Activated CD8-positive, alpha-beta T cell treated with anti-CD3 and anti-CD28 coated beads for 36 hours (primary cell): Measurements from ENCODE around the gene MAP3K10. TPM values are rescaled to one million over a fixed set of nuclear protein-coding genes. Genes with fewer than 3 reads are reported as not detected.

Source experiments
- ATAC-seq: fragments of 200-7000 bp; cut with Tn5 transposase; one replicate; pipeline ENCODE4 v1.10.0; 2021; ENCODE audit warnings: mild to moderate bottlenecking, moderate library complexity
- CTCF ChIA-PET: fragments of 350-600 bp; sonication (Branson Sonifier 250); formaldehyde crosslinking; loops from one replicate; lab custom pipeline; 2021; ENCODE audit warnings: antibody characterized with exemption; lab: Charles Lee
- POLR2A ChIA-PET: fragments of 350-600 bp; sonication (Branson Sonifier 250); formaldehyde crosslinking; loops from one replicate; lab custom pipeline; 2021; ENCODE audit warnings: antibody characterized with exemption; lab: Charles Lee
- DNase-seq: peaks from one replicate; pipeline ENCODE4 v3.0.0-alpha.2; 2020
- H3K27ac Mint-ChIP-seq: one replicate; pipeline ENCODE4 v1.8.0; 2021; ENCODE audit warnings: mild to moderate bottlenecking, mixed read lengths
- H3K27me3 Mint-ChIP-seq: one replicate; pipeline ENCODE4 v1.8.0; 2021; ENCODE audit warnings: mixed read lengths
- H3K36me3 Mint-ChIP-seq: one replicate; pipeline ENCODE4 v1.8.0; 2021; ENCODE audit warnings: low read depth, mixed read lengths
- H3K4me1 Mint-ChIP-seq: one replicate; pipeline ENCODE4 v1.8.0; 2021; ENCODE audit warnings: low read depth, mixed read lengths
- H3K4me3 Mint-ChIP-seq: one replicate; pipeline ENCODE4 v1.8.0; 2021; ENCODE audit warnings: mild to moderate bottlenecking, moderate library complexity, mixed read lengths
- H3K9me3 Mint-ChIP-seq: one replicate; pipeline ENCODE4 v1.8.0; 2021; ENCODE audit warnings: mixed read lengths
- intact Hi-C: fragments of 100-400 bp; cut with micrococcal nuclease; formaldehyde crosslinking; loops from one replicate; pipeline ENCODE4 v1.10.0; 2022
- total RNA-seq, 2 experiments: library from RNA; stranded (reverse); gene quantifications; one replicate each; pipeline ENCODE4 v1.2.3, GENCODE V29; 2021
- TF ChIP-seq, protein P1 (sequence below): fragments of 200-600 bp; IDR thresholded peaks from one replicate; pipeline ENCODE4 v1.8.0; 2022; ENCODE audit warnings: antibody characterized with exemption, mild to moderate bottlenecking

MAP3K10 gene
- total RNA-seq, 2 experiments from 2014 or later: 11.3 to 12.6 TPM

DNA sequence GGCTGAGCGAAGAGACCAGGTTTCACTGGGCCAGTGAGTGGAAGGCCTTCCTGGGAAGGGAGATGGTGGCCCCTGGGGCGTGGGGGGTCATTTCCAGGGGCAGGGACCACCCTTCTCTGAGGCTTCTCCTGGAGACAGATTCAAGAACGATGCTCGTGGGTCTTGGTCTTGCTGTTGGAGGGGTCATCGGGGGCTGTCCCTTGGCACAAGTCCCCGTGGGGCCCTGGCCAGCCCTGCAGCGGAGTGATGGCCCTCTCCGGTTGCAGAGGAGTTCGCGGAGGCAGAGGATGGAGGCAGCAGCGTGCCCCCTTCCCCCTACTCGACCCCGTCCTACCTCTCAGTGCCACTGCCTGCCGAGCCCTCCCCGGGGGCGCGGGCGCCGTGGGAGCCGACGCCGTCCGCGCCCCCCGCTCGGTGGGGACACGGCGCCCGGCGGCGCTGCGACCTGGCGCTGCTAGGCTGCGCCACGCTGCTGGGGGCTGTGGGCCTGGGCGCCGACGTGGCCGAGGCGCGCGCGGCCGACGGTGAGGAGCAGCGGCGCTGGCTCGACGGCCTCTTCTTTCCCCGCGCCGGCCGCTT, 22.1 kb downstream of the MAP3K10 start:
- Mint-ChIP-seq H3K27ac (no peak overlapping the region), H3K27me3 (peaks cover 16% of the 10 kb centered on the region), H3K36me3 (peaks cover 9% of the 10 kb centered on the region), H3K4me1 (peaks cover 7% of the 10 kb centered on the region), H3K9me3 (no peaks in the 10 kb centered on the region), H3K4me3 (no peak overlapping the region)
- intact Hi-C loops: no loop called here
- ATAC-seq: no peak
- ChIA-PET CTCF (interaction anchor here (1.6 kb wide), 1 partner anchor 73 kb away, joined by 5 read pairs; no protein-coding TSS in a partner anchor), POLR2A (no interaction called here)
- DNase-seq: no peak
- TF ChIP-seq, protein P1, sequence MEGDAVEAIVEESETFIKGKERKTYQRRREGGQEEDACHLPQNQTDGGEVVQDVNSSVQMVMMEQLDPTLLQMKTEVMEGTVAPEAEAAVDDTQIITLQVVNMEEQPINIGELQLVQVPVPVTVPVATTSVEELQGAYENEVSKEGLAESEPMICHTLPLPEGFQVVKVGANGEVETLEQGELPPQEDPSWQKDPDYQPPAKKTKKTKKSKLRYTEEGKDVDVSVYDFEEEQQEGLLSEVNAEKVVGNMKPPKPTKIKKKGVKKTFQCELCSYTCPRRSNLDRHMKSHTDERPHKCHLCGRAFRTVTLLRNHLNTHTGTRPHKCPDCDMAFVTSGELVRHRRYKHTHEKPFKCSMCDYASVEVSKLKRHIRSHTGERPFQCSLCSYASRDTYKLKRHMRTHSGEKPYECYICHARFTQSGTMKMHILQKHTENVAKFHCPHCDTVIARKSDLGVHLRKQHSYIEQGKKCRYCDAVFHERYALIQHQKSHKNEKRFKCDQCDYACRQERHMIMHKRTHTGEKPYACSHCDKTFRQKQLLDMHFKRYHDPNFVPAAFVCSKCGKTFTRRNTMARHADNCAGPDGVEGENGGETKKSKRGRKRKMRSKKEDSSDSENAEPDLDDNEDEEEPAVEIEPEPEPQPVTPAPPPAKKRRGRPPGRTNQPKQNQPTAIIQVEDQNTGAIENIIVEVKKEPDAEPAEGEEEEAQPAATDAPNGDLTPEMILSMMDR: no peak

- Mint-ChIP-seq H3K36me3 (peaks cover 9% of the 10 kb centered on the region), H3K4me3 (no peak overlapping the region), H3K9me3 (no peaks in the 10 kb centered on the region), H3K4me1 (peaks cover 9% of the 10 kb centered on the region), H3K27me3 (peaks cover 22% of the 10 kb centered on the region), H3K27ac (no peak overlapping the region)
- intact Hi-C loops: no loop called here
- TF ChIP-seq, protein P1: no peak
- CTCF ChIA-PET: interaction anchor here (1.6 kb wide), 1 partner anchor 74 kb away, joined by 5 read pairs; no protein-coding TSS in a partner anchor
- DNase-seq (no peak), ATAC-seq (no peak)
- POLR2A ChIA-PET: no interaction called here
Observed at GRCh38 chr19:40213882-40214570, 22.8 kb downstream of the MAP3K10 start.

GRCh38 chr19:40214936-40215335, 23.7 kb downstream of the MAP3K10 start:
- Mint-ChIP-seq H3K27me3 (peaks cover 30% of the 10 kb centered on the region), H3K4me3 (no peak overlapping the region), H3K27ac (no peak overlapping the region), H3K36me3 (peaks cover 9% of the 10 kb centered on the region), H3K9me3 (no peaks in the 10 kb centered on the region), H3K4me1 (peaks cover 9% of the 10 kb centered on the region)
- ATAC-seq (no peak), DNase-seq (no peak)
- TF ChIP-seq, protein P1: no peak
- intact Hi-C loops: no loop called here
- ChIA-PET CTCF (interaction anchor here (1.6 kb wide), 1 partner anchor 75 kb away, joined by 5 read pairs; no protein-coding TSS in a partner anchor), POLR2A (no interaction called here)

DNA sequence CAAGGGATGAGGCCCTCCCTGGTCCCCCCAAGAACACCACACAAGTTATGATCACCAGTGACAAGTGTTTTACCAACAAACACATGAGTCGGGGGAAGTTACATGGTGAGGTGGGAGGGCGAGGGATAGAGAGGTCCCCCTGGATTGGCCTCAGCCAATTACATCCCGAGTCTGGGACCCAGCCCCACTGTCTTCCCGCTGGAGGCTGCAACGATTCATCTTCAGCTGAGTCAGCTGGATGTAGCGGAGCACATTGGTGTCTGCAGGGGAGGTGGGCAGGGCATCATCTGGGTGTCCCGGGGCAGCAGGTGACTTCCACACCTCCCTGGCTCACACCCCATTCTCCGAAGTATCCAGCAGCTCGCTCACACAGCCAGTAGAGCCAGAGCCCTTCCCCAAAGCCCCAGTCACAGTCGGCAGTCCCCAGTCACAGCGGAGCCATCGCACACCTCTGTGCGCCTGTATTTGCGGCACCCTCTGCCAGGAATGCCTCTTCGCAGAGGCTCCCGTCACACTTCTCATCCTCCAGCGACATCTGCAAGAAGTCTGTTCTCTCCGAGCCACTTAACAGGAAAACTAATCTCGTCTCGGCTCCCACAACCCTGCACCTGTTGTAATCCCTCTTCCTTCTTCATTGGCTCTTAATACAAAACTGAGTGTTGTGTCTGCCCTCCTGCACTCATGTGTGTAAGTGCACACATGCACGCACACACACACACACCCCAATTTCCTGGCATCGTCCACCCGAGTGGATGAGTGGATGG, 25.0 kb downstream of the MAP3K10 start:
- Mint-ChIP-seq H3K4me1 (peaks cover 9% of the 10 kb centered on the region), H3K9me3 (no peaks in the 10 kb centered on the region), H3K36me3 (peaks cover 5% of the 10 kb centered on the region), H3K27ac (no peak overlapping the region), H3K4me3 (no peak overlapping the region), H3K27me3 (peaks cover 37% of the 10 kb centered on the region)
- CTCF ChIA-PET: no interaction called here
- ATAC-seq (no peak), DNase-seq (no peak)
- intact Hi-C loops: no loop called here
- TF ChIP-seq, protein P1: no peak
- POLR2A ChIA-PET: no interaction called here

- H3K9me3 Mint-ChIP-seq: no peaks in the 10 kb centered on the region
- H3K27me3 Mint-ChIP-seq: peaks cover 38% of the 10 kb centered on the region
- DNase-seq (peak; percentile 13), ATAC-seq (peak; percentile 25)
- no peaks in the 10 kb centered on the region for H3K36me3 Mint-ChIP-seq
- CTCF ChIA-PET: no interaction called here
- intact Hi-C loops: no loop called here
- TF ChIP-seq, protein P1: no peak
- no peak overlapping the region for H3K27ac Mint-ChIP-seq
- H3K4me3 Mint-ChIP-seq: no peak overlapping the region
- peaks cover 9% of the 10 kb centered on the region for H3K4me1 Mint-ChIP-seq
- POLR2A ChIA-PET: interaction anchor here (0.6 kb wide), 1 partner anchor 10 kb away, joined by 3 read pairs; no protein-coding TSS in a partner anchor
Observed at GRCh38 chr19:40216777-40217026, 25.5 kb downstream of the MAP3K10 start.
